ENCODE data around the gene DLGAP4.

- no peak for TF ChIP-seq POLR2A (IDR thresholded peaks at IDR 0.05)
- TF ChIP-seq EP300 (IDR thresholded peaks at IDR 0.05; ENCODE audit: low read depth) = no peak
- TF ChIP-seq CTCF (IDR thresholded peaks at IDR 0.05) = no peak
- no peak for TF ChIP-seq POLR2AphosphoS5 (IDR thresholded peaks at IDR 0.05)
Measured at GRCh38 chr20:36331209-36331608, 25.1 kb downstream of the DLGAP4 start.
